Measurements from ENCODE around the gene RBP5.

GRCh38 chr12:7175493-7175892 lies 46.8 kb upstream of the RBP5 start:
- no peak for TF ChIP-seq EP300 (IDR thresholded peaks at IDR 0.05)
- TF ChIP-seq, protein P1, sequence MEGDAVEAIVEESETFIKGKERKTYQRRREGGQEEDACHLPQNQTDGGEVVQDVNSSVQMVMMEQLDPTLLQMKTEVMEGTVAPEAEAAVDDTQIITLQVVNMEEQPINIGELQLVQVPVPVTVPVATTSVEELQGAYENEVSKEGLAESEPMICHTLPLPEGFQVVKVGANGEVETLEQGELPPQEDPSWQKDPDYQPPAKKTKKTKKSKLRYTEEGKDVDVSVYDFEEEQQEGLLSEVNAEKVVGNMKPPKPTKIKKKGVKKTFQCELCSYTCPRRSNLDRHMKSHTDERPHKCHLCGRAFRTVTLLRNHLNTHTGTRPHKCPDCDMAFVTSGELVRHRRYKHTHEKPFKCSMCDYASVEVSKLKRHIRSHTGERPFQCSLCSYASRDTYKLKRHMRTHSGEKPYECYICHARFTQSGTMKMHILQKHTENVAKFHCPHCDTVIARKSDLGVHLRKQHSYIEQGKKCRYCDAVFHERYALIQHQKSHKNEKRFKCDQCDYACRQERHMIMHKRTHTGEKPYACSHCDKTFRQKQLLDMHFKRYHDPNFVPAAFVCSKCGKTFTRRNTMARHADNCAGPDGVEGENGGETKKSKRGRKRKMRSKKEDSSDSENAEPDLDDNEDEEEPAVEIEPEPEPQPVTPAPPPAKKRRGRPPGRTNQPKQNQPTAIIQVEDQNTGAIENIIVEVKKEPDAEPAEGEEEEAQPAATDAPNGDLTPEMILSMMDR (IDR thresholded peaks at IDR 0.05), result no peak
- no peak for TF ChIP-seq POLR2A (IDR thresholded peaks at IDR 0.05)
